Activated CD8-positive, alpha-beta memory T cell treated with anti-CD3 and anti-CD28 coated beads for 48 hours (primary cell): Measurements from ENCODE around the gene PHF3.
"Not testable (repeated sequence)": the region's sequence is repeated elsewhere in the genome, so short reads cannot be mapped to it uniquely, and the experiment has no call there.

Experiments
- DNase-seq, 3 experiments: peaks; one replicate each; pipeline ENCODE4 v3.0.0-alpha.2; 2020; ENCODE audit warnings: low read depth in 2 of 3, low spot score in 2 of 3

PHF3 gene

DNA sequence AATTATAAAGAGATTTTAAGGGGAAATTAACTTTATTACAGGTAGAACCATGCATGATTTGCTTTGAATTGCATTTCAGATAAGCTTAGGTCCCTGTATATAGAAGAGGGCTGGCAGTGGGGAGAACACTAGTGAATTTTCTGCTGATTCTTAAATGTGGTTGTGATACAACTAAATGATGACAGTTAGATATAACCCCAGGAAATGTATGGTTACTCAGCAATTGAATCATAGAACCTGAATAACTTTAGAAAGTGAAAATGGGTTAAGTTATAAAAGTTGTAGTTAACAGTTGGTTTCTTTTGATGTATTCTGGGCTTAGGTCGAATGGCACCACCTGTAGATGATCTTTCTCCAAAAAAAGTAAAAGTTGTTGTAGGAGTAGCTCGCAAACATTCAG is 70.1 kb downstream of the PHF3 start:
- no peak for DNase-seq

DNA sequence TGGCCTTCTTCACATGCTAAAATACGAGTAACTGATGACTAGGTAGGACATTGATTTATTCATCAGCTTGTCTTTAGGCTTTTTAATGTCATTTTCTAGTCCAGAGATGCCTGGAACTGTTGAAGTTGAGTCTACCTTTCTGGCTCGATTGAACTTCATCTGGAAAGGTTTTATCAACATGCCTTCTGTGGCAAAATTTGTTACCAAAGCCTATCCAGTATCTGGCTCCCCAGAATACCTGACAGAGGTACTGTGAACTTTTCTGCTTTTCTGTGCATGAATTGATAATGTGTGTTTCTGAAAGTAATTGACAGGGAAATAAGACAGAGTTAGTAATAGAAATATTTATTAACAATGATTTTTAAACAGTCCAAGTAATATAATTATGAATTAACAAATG is 71.0 kb downstream of the PHF3 start:
- DNase-seq = no peak

DNA sequence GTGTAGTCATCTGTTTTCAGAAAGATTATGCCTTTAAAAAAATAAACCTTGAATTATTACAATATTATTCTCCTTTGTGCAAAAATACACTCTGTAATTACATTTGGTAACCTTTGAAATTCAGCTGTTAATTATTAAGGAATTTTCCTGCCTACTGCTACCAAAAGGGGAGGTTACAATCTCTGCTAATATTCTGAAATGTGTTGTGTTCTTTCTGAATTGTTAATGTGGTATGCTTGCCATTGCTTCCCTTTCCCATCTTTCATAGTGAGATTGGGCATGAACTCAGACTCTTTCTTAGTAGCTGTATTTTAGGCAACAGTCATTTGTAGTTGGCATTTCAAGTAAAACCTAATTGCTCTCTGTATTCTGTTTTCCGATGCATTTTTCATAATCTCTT is 73.0 kb downstream of the PHF3 start:
- DNase-seq = no peak

DNA sequence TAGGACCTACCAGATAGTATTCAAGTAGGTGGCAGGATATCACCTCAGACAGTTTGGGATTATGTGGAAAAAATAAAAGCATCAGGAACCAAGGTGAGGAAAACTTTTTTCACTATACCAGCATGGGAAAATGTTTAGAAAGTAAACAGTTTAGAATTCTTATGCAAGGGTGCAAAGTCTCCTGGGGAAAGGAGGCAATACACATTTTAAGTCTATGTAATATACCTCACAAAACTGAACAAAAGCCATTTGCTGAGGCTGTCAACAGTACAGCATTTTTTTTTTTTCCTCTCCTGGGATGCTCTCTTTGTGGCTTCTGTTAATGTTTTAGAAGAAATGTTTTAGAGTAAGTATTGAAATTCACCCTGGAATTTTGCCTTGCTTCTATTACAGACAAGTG is 73.5 kb downstream of the PHF3 start:
- DNase-seq = no peak

DNA sequence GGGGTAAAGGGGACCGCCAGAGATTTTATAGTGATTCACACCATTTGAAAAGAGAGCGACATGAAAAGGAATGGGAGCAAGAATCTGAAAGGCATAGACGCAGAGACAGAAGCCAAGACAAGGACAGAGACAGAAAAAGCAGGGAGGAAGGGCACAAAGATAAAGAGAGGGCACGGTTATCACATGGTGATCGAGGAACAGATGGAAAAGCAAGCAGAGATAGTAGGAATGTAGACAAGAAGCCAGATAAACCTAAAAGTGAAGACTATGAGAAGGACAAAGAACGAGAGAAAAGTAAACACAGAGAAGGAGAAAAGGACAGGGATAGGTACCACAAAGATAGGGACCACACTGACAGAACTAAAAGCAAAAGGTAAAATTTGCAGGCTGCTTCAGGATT is 77.7 kb downstream of the PHF3 start:
- DNase-seq = no peak

DNA sequence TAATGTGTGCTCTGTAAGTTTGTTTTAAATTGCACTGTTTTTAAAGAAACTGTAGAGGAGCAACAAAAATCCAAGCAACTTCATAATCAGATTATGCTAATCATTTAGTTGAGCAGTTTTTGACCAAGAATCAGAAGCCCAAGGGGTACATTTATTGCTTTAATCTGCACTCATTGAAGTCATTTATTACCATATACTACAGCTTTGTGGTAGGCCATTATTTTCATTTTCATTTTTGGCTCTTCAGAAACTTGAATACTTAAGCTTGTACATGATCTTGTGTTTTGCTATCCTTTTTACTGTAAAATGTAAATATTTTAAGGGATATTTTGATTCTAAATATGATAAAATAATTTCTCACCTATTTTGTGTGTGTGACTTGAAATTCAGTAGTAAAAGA is 78.5 kb downstream of the PHF3 start:
- no peak for DNase-seq

DNA sequence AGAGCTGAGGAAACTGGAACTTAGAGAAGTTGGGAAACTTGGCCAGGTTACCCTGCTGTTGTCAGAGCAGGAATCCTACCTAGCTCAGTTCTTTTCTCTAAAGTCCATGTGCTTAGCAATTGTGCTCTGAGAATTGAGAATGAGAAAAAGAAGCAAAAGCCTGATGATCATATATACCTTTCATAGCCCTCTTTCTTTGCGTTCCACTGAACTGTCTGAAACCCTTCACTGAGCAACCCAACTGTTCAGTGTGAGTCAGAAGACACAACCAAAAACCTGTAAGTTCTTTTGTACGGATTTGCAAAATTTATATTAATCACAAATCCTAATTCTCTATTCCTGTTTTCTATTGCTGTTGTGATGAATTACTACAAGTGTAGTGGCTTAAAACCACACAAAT is 80.6 kb downstream of the PHF3 start:
- DNase-seq = no peak

DNA sequence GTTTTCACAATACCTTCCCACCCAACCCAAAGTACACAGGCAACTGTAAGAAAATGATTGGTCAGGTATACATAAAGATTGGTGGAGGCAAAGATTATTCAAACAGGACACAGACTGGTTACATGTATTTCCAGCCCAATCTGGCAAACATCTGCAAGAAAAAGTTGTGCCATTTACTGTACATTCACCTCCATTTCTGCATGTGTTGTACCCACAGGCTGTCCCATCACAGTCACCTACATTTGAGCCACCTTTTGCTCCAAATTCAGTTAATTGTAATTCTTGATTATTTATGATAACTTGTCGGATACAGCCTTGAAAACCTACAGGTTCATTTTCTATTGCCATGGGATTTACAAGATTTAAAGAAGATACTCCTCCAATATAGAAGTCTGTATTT is 85.6 kb downstream of the PHF3 start:
- no peak for DNase-seq

DNA sequence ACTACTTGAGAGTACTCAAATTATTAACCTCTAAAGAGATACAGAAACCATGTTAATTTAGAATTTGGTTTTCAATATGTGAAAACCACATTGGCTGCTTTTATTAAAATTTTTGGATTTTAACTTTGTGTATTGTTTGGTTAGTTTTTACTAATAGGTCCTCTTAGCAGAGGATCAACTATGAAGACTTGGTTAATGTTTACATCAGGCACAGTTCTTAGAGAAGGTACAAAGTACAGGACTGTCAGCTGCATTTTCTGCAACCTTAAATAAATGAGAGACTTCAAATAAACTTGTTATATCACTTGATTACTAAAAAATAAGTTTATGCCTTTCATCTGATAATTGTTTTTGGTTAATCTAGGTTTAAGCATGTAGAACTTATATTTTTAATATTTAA is 89.1 kb downstream of the PHF3 start:
- DNase-seq = no peak

DNA sequence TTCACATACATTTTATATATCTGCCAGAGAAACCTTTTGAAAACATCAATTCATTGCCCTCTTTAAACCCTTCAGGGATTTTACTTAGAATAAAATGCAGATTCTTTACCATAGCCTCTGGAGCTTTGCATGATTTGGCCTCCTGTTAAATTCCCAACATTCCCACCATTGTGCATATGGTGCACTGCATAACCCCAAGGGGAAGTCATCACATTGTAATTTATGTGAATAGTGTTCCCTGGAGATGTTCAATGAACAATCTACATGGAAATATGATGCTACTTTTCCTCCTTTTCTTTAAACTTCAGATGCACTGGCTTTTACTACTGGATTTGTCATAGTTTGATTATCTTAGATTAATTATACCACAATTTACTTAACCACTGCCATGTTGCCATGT is 94.7 kb downstream of the PHF3 start:
- DNase-seq = no peak

DNA sequence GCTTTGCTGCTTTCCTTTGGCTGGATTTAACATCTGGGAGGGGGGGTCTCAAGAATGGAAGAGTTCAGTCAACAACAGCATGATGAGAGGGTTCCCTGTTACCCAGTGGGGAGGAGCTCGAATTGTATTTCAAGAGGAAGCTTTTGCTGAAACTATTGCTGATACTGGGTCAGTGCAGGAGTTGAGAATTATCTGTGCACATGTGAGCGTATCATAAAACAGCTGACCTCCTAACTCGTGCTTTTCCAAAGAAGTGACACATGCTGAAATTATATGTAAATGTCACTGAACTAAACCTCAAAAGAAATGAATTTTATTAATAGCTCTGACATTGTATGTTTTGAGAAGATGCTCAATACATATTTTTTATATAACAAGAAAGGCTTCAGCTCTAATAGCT is 96.3 kb downstream of the PHF3 start:
- DNase-seq = no peak

DNA sequence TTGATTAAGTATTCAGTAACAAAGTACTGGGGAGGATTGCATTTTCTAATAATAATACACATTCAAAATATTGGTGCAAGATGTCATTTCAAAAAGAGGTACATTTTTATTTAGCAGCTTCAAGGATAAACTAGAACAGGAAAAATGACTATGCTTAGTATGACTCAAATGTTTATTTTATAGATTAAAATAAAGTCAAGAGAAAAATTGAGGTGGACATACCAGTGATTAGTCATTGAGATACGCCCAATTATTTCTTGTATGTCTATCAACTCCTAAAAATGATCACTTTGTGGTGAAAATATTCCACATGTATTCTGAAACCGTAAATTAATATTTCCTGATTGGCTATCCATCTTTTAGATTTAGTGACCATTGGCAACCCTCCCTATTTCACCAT is 96.7 kb downstream of the PHF3 start:
- no peak for DNase-seq

DNA sequence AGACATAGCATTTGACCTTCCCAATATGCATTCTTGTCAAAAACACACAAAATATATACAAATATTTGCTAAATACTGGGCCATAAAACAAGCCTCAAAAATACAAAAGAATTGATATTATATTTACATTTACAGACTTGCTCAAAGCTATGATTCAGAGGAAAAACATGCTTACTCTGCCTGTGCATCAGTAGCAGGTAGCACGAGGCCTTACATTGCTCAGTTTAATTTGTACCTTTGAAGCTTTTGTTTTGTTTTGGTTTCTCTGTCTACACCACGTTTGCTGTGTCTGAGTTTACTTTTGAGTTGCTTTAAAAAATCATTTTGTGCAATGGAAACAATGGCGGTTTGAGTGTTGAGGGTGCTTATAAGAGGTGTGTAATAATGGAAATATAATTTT is 99.3 kb downstream of the PHF3 start:
- DNase-seq = no peak

DNA sequence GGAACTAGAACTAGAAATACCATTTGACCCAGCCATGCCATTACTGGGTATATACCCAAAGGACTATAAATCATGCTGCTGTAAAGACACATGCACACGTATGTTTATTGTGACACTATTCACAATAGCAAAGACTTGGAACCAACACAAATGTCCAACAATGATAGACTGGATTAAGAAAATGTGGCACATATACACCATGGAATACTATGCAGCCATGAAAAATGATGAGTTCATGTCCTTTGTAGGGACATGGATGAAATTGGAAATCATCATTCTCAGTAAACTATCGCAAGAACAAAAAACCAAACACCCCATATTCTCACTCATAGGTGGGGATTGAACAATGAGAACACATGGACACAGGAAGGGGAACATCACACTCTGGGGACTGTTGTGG is 102.6 kb downstream of the PHF3 start:
- DNase-seq = not testable (repeated sequence)

DNA sequence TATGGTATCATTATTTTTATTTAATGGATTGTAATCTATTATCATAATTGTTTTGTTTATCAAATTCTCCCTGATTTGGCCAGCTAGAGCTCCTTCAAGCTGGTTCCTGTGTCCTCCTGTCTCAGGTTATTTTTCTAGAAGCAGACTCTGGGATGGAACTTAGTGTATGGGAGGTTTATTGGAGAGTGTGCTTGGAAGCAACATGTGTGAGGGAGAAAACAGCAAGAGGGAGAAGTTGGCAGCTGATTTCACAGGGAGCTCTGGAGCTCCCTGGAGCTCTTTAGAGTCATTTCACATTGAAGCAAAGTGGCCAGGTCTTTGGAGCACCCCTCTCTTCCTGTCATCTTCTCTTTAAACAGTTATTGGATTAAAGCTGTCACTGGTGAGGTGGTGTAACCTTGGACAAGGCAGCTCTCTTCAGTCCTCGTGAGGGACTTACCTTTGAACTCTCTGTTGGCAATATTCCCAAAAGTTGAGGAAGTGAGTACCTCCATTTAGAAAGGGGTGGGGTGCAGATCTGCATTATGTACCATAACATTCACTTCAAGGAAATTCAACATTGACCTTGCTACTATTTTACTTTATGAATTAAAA is 103.6 kb downstream of the PHF3 start:
- DNase-seq = no peak

DNA sequence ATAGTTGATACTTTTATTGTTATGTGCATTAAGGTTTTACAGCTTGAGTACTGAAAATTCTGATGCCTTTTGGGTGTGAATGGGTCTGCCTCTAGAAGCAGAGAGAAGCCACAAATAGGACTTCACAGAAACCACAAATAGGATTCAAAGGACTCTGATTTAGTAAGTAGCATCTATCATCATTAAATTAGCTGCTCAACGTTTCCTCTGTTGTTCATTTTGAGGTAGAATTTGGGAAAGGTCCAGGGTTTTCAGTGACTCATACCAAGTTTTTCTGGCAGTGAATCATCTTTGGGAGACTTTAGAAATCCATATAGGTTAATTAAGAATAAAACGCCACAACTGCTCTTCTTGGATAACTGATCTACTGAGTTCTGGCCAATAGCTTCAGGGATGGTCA is 105.1 kb downstream of the PHF3 start:
- DNase-seq = no peak

DNA sequence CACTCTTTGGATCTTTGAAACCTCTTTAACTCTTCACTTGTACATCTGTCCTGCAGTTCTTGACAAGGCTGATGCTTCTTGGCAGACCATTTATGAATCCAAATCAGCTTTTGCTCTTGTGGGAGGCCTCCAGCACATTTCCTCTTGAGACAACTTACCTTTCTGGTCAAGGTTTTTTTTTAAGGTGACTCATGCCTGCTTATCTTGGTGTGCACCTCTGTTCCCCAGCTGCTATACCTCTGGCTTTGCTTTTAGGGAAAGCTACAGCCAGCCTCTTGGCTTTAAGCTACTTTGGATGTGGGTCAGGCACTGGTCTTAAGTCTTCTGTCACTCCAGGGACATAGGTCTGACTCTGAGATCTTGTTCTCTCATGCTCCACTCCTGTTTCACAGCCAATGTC is 106.5 kb downstream of the PHF3 start:
- DNase-seq = no peak

DNA sequence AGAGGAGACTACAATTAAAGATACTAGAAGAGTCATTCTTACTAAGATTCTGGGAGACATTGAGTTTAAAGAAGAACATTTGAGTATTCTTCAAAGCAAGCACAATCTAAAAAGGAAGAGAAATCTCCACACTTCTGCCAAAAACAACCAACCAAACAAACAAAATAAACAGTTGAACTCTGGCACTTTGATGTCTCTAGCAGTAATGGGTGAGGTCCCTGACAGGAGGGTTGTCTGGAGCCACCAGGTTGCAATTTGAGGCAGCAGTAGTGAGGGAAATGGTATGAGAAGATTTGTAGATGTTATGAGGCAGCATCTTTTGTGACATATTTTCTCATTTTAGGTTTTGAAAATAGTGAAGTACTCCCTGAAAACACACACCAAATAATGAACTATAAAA is 108.1 kb downstream of the PHF3 start:
- no peak for DNase-seq

DNA sequence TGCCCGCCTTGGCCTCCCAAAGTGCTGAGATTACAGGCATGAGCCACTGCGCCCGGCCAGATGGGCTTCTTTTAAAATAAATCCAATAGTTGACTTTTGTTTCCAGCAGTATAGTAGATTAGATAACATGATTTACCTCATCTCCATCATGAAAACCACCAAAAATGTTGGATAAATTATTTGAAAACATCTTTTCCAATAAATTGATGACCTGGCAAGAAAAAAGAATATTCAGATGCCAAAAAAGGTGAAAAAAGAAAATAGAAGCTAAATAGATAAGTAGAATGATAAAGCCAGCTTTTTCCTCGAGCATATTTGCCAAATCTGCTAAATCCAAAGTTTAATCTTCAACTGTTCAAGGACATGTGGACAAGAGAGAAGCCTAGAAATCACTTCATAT is 109.2 kb downstream of the PHF3 start:
- DNase-seq = no peak

DNA sequence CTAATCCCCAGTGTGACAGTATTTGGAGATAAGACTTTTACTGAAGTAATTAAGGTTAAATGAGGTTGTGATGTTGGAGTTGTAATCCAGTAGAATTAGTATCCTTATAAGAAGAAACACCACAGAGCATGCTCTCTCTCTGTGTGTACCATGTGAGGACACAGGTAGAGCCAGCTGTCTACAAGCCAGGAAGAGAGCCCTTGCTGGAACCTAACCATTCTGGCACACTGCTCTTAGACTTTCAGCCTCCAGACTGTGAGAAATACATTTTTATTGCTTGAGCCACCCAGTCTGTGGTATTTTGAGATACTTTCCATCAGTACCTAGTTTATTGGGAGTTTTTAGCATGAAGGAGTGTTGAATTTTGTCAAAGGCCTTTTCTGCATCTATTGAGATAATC is 110.2 kb downstream of the PHF3 start:
- no peak for DNase-seq

DNA sequence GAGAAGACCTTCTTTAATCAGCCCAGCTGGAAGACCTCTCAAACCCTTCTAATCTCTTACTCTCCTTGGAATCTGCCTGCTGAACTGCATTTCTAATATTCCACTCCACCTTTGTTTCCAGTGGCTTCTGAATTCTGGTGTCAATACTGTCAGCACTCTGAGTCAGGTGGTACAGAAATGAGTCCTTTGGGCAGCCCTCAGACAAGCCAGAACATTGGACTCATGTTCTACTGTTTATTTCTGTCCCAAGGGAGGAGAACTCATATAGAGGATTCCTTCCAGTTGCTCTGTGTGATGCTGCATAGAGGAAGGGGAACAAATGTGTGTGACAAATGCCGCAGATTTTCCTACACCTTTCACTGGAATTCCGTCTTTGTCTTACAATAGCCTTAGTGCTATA is 114.8 kb downstream of the PHF3 start:
- no peak for DNase-seq

DNA sequence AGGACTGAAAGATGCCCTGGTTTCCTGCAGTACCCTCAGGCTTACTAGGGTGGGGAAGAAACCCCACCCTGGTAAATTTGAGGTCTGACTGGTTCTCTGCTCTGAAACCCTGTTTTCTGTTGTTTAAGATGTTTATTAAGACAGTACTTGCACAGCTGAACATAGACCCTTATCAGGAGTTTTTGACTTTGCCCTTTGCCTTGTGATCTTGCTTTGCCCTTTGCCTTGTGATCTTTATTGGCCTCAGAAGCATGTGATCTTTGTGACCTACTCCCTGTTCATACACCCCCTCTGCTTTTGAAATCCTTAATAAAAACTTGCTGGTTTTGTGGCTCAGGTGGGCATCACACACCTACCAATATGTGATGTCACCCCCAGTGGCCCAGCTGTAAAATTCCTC is 121.7 kb downstream of the PHF3 start:
- DNase-seq = not testable (repeated sequence)

DNA sequence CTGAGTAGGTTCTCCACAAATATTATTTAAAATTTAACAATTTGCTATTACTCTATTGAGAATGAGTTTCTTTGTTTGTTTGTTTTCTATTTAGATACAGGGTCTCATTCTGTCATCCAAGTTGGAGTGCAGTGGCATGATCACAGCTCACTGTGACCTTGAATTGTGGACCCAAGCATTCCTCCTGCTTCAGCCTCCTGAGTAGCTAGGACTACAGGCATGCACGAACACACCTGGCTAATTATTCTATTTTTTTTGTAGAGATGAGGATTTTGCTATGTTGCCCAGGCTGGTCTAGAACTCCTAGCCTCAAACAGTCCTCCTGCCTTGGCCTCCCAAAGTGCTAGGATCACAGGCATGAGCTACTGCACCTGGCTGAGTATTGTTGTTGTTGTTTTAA is 122.2 kb downstream of the PHF3 start:
- DNase-seq = no peak

DNA sequence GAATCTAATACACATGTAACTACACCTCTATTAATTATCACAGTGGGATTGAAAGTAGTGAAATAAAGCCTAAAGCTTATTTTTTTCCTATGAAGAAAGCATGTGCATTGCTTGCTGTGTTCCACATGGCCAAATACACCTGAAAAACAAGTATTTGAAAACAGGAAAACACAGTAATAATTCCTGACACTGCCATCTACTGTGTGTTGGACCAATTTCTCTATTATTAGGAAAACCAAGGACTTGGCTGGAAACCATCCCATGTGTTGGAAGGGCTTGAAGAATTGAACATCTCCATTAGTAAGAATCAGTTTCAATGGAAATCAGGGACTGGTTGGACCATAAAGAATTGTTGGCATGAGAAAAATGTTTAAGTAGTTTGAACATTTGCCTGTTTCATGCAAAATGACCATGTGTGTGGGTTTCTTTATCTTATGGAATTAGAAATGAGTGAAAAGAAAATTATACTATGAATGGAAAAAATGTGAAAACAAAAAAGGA is 124.1 kb downstream of the PHF3 start:
- no peak for DNase-seq
